GM12878 (cell line): ENCODE results near the gene ZFAND2A. TPM values are rescaled to one million over a fixed set of nuclear protein-coding genes. Genes with fewer than 3 reads are reported as not detected.

ENCODE experiments used
- ATAC-seq: fragments of 200-7000 bp; cut with Tn5 transposase; 3 replicates; pipeline ENCODE4 v1.9.1; 2020; ENCODE audit warnings: mild to moderate bottlenecking, moderate library complexity
- BruUV-seq: library from RNA; stranded (reverse); fragments of 400-500 nt; replicated peaks from 2 replicates; lab custom pipeline; 2021; lab: Mats Ljungman, UMichigan
- CTCF ChIA-PET: fragments of 300-600 bp; sonication (Branson Sonifier 250); formaldehyde crosslinking; extraction: SDS; loops from one replicate; lab custom pipeline; 2021; ENCODE audit warnings: inconsistent platforms; lab: Yijun Ruan, JAX
- POLR2A ChIA-PET: fragments of 350-600 bp; formaldehyde crosslinking; extraction: SDS; loops from one replicate; lab custom pipeline; 2021; ENCODE audit warnings: inconsistent platforms; lab: Charles Lee
- RAD21 ChIA-PET: fragments of 300-600 bp; sonication (Branson Sonifier 250); formaldehyde crosslinking; loops from one replicate; lab custom pipeline; 2023; ENCODE audit warnings: antibody characterized with exemption; ENCODE audit not compliant: unreplicated experiment; lab: Charles Lee
- SMC1A ChIA-PET: fragments of 300-600 bp; sonication (Branson Sonifier 250); formaldehyde crosslinking; loops from one replicate; lab custom pipeline; 2023; ENCODE audit not compliant: unreplicated experiment, uncharacterized antibody; lab: Charles Lee
- DNase-seq: peaks from one replicate; pipeline ENCODE4 v3.0.0-alpha.2; 2011; ENCODE audit warnings: low read depth, low spot score
- FAIRE-seq: peaks from 3 replicates; lab custom pipeline; 2011; peaks lifted over from hg19 to GRCh38; lab: Jason Lieb, UNC
- H2AFZ ChIP-seq: 2 replicates; pipeline ENCODE4 v1.6.0; 2011; ENCODE audit warnings: low read depth, low read length, control low read depth; ENCODE audit not compliant: control insufficient read depth
- H3K27ac ChIP-seq: 2 replicates; pipeline ENCODE4 v1.5.1; 2011; ENCODE audit warnings: control low read depth; ENCODE audit not compliant: control insufficient read depth, insufficient read depth
- H3K27me3 ChIP-seq, 2 experiments: replicated peaks in 1 of 2; 2 replicates each; pipeline versions ENCODE4 v1.6.0 to v1.6.1; 2011; ENCODE audit warnings: low read length in 1 of 2; ENCODE audit not compliant: control insufficient read depth in 2 of 2, insufficient read depth in 2 of 2
- H3K36me3 ChIP-seq, 2 experiments: 2 replicates each; pipeline ENCODE4 v1.5.1; 2011; ENCODE audit warnings: low read length in 1 of 2; ENCODE audit not compliant: control insufficient read depth in 2 of 2, insufficient read depth in 2 of 2
- H3K4me1 ChIP-seq: 2 replicates; pipeline ENCODE4 v1.6.1; 2011; ENCODE audit warnings: mild to moderate bottlenecking, low read length, moderate library complexity, mixed read lengths; ENCODE audit not compliant: control insufficient read depth, insufficient read depth
- H3K4me2 ChIP-seq: 2 replicates; pipeline ENCODE4 v1.6.0; 2011; ENCODE audit warnings: control low read depth; ENCODE audit not compliant: control insufficient read depth, insufficient read depth
- H3K4me3 ChIP-seq: fragments of 200-600 bp; sonication (generic); 2 replicates; pipeline ENCODE4 v1.5.1; 2016
- H3K79me2 ChIP-seq: 2 replicates; pipeline ENCODE4 v1.6.0; 2011; ENCODE audit warnings: low read length; ENCODE audit not compliant: control insufficient read depth, insufficient read depth
- H3K9ac ChIP-seq: 2 replicates; pipeline ENCODE4 v1.8.0; 2011; ENCODE audit warnings: low read length, control low read depth, mixed read lengths; ENCODE audit not compliant: control insufficient read depth, insufficient read depth
- H3K9me3 ChIP-seq: replicated peaks from 3 replicates; pipeline ENCODE4 v1.5.1; 2011; ENCODE audit warnings: mild to moderate bottlenecking, low read length; ENCODE audit not compliant: control insufficient read depth, insufficient read depth
- H4K20me1 ChIP-seq: 2 replicates; pipeline ENCODE4 v1.6.0; 2011; ENCODE audit not compliant: control insufficient read depth, insufficient read depth
- ATF2 ChIP-seq: IDR thresholded peaks from 2 replicates; pipeline ENCODE4 v1.6.1; 2012; ENCODE audit warnings: low read length, inconsistent platforms
- E2F8 ChIP-seq: fragments of 450-650 bp; IDR thresholded peaks from 2 replicates; pipeline ENCODE4 v1.6.1; 2018; ENCODE audit warnings: mild to moderate bottlenecking, low read depth, moderate library complexity; ENCODE audit not compliant: partially characterized antibody
- EED ChIP-seq: sonication (generic); IDR thresholded peaks from 2 replicates; pipeline ENCODE4 v1.6.1; 2016; ENCODE audit warnings: antibody characterized with exemption, low read depth
- MYC ChIP-seq: IDR thresholded peaks from 2 replicates; pipeline ENCODE4 v1.6.1; 2011; ENCODE audit warnings: mild to moderate bottlenecking, low read length, moderate library complexity, inconsistent platforms; ENCODE audit not compliant: insufficient read depth, insufficient replicate concordance, insufficient read length, severe bottlenecking
- NR2F1 ChIP-seq: fragments of 450-650 bp; conservative IDR thresholded peaks from 2 replicates; pipeline ENCODE4 v1.6.1; 2017; ENCODE audit warnings: mild to moderate bottlenecking
- PBX3 ChIP-seq: IDR thresholded peaks from 2 replicates; pipeline ENCODE4 v1.6.1; 2011; ENCODE audit warnings: mild to moderate bottlenecking, low read depth, low read length, moderate library complexity; ENCODE audit not compliant: insufficient replicate concordance
- POLR2AphosphoS5 ChIP-seq: IDR thresholded peaks from 2 replicates; pipeline ENCODE4 v1.6.1; 2011; ENCODE audit warnings: mild to moderate bottlenecking, low read length, inconsistent platforms
- SIN3A ChIP-seq: IDR thresholded peaks from 2 replicates; pipeline ENCODE4 v1.6.1; 2012; ENCODE audit warnings: low read depth, low read length, improper control_type of control experiment
- WGBS: methylation state at CpG from one replicate; pipeline ENCODE4 v1.1.6; 2016; ENCODE audit warnings: low lambda C conversion rate; ENCODE audit not compliant: insufficient replicate concordance, insufficient coverage; ENCODE audit errors: missing lambda C conversion rate; 5-methylcytosine and 5-hydroxymethylcytosine counted together
- in situ Hi-C: fragments of 300-500 bp; cut with MboI; formaldehyde crosslinking; loops from 9 replicates; pipeline ENCODE4 v1.14.3; 2018; ENCODE audit warnings: mixed read lengths
- intact Hi-C: fragments of 100-400 bp; cut with micrococcal nuclease; formaldehyde crosslinking; loops from one replicate; pipeline ENCODE4 v1.14.2; 2022; ENCODE audit not compliant: unreplicated experiment
- polyA plus RNA-seq, 11 experiments: library from polyadenylated mRNA; depleted of rRNA in 4 of 11; unstranded in 6 of 11; stranded (reverse) in 5 of 11; fragments of >200 nt; fragmentation: Nextera tagmentation in 4 of 11; fragmentation: Illumina TruSeq in 1 of 11; extraction: Ambion mirVana in 4 of 11; extraction: Trizol in 1 of 11; gene quantifications; 1 replicate in 1 of 11; 2 replicates in 10 of 11; pipeline versions ENCODE4 v1.2.1 to v1.2.3, GENCODE V29; 2011 to 2016; ENCODE audit warnings: inconsistent platforms in 2 of 11, missing spikeins in 2 of 11, low read depth in 1 of 11
- total RNA-seq, 4 experiments: library from RNA; depleted of rRNA in 3 of 4; stranded (reverse); fragments of >200 nt in 3 of 4; fragmentation: Illumina TruSeq in 1 of 4; extraction: Trizol in 1 of 4; gene quantifications; 2 replicates each; pipeline versions ENCODE4 v1.2.1 to v1.2.3, GENCODE V29; 2013 to 2021

ZFAND2A gene
- total and polyA plus RNA-seq, 10 of the 15 experiments (the other 5 are each of a cell fraction or from before 2014, with no cell fraction given) = 14.8 to 39.9 (median 20.8) TPM

- TF ChIP-seq EED (no peak), E2F8 (no peak), MYC (no peak), NR2F1 (no peak), ATF2 (no peak), PBX3 (no peak), SIN3A (no peak), POLR2AphosphoS5 (no peak)
- TF ChIP-seq, all 136 proteins: peak for 0
- Histone ChIP-seq H3K9ac (no peak overlapping the region), H3K79me2 (no peaks in the 10 kb centered on the region), H3K4me3 (no peak overlapping the region), H4K20me1 (no peaks in the 10 kb centered on the region), H3K36me3 (no peaks in the 10 kb centered on the region), H3K4me2 (no peak overlapping the region), H3K9me3 (no peaks in the 10 kb centered on the region; the same call in 2 of the 3 replicates), H3K27ac (no peak overlapping the region), H2AFZ (no peak overlapping the region), H3K4me1 (no peaks in the 10 kb centered on the region), H3K27me3 (peaks cover 0 to 2% of the 10 kb centered on the region in 2 experiments; a peak in 1 of 4 replicates)
- ATAC-seq (no peak), DNase-seq (no peak), FAIRE-seq (no peak)
- RAD21 ChIA-PET = no interaction called here
- BruUV-seq = no TSS peak
- 53% methylated on average over 19 of the region's 19 CpGs for WGBS
- CTCF ChIA-PET = interaction anchor here (0.6 to 2.4 kb wide), 3 partner anchors 11 to 340 kb away, joined by 3 to 7 read pairs (median 7); no protein-coding TSS in a partner anchor
- SMC1A ChIA-PET = no interaction called here
- POLR2A ChIA-PET = no interaction called here
- in situ Hi-C loops = no loop called here
- intact Hi-C loops = no loop called here
Observed at GRCh38 chr7:1181031-1181430, 21.0 kb upstream of the ZFAND2A start.
